Trophoblast cell (in vitro differentiated cells and primary cell): Measurements from ENCODE around the gene SYNE2.

ENCODE experiments used
- DNase-seq, 2 donors: peaks; one replicate each; pipeline ENCODE4 v3.0.0-alpha.2; 2016
- H2AFZ ChIP-seq: 2 replicates; pipeline ENCODE4 v1.6.1; 2013; ENCODE audit warnings: low read length, moderate library complexity, mild to moderate bottlenecking; ENCODE audit not compliant: insufficient read depth, poor library complexity
- H2AK5ac ChIP-seq: 2 replicates; pipeline ENCODE4 v1.6.1; 2013; ENCODE audit warnings: mild to moderate bottlenecking, low read length
- H2BK120ac ChIP-seq: 2 replicates; pipeline ENCODE4 v1.6.1; 2013; ENCODE audit warnings: low read length, mild to moderate bottlenecking, moderate library complexity; ENCODE audit not compliant: insufficient read depth, poor library complexity
- H2BK12ac ChIP-seq: 2 replicates; pipeline ENCODE4 v1.6.1; 2013; ENCODE audit warnings: mild to moderate bottlenecking, low read length, moderate library complexity
- H2BK5ac ChIP-seq: 2 replicates; pipeline ENCODE4 v1.6.1; 2013; ENCODE audit warnings: low read length, low read depth, moderate library complexity, mild to moderate bottlenecking; ENCODE audit not compliant: poor library complexity
- H3K14ac ChIP-seq: 2 replicates; pipeline ENCODE4 v1.6.1; 2013; ENCODE audit warnings: mild to moderate bottlenecking, low read length
- H3K18ac ChIP-seq: 2 replicates; pipeline ENCODE4 v1.6.1; 2013; ENCODE audit warnings: mild to moderate bottlenecking, low read length
- H3K23ac ChIP-seq: 2 replicates; pipeline ENCODE4 v1.6.1; 2013; ENCODE audit warnings: low read length
- H3K27ac ChIP-seq: 2 replicates; pipeline ENCODE4 v1.5.1; 2013; ENCODE audit warnings: low read depth, mild to moderate bottlenecking, inconsistent platforms, low read length, moderate library complexity
- H3K27me3 ChIP-seq: 2 replicates; pipeline ENCODE4 v1.6.1; 2013; ENCODE audit warnings: inconsistent platforms, mild to moderate bottlenecking, low read length, moderate library complexity; ENCODE audit not compliant: insufficient read depth
- H3K36me3 ChIP-seq, 2 experiments: 1 replicate in 1 of 2; 2 replicates in 1 of 2; pipeline ENCODE4 v1.6.1; 2013; ENCODE audit warnings: low read length in 2 of 2, mild to moderate bottlenecking in 2 of 2, moderate library complexity in 1 of 2; ENCODE audit not compliant: insufficient read depth in 2 of 2, control insufficient read depth in 1 of 2
- H3K4ac ChIP-seq: 2 replicates; pipeline ENCODE4 v1.6.1; 2013; ENCODE audit warnings: low read depth, mild to moderate bottlenecking, low read length, moderate library complexity
- H3K4me1 ChIP-seq, 2 experiments: 1 replicate in 1 of 2; 2 replicates in 1 of 2; pipeline ENCODE4 v1.6.1; 2013; ENCODE audit warnings: low read length in 2 of 2, mild to moderate bottlenecking in 2 of 2, moderate library complexity in 1 of 2; ENCODE audit not compliant: insufficient read depth in 2 of 2, control insufficient read depth in 1 of 2
- H3K4me2 ChIP-seq: 2 replicates; pipeline ENCODE4 v1.6.1; 2013; ENCODE audit warnings: inconsistent platforms, mild to moderate bottlenecking, low read length, moderate library complexity
- H3K4me3 ChIP-seq: 2 replicates; pipeline ENCODE4 v1.5.1; 2013; ENCODE audit warnings: mild to moderate bottlenecking, low read depth, low read length, inconsistent platforms
- H3K79me1 ChIP-seq: one replicate; pipeline ENCODE4 v1.6.1; 2013; ENCODE audit warnings: low read length
- H3K79me2 ChIP-seq: 2 replicates; pipeline ENCODE4 v1.6.1; 2013; ENCODE audit warnings: low read length, mild to moderate bottlenecking; ENCODE audit not compliant: control insufficient read depth, insufficient read depth, poor library complexity
- H3K9ac ChIP-seq: 2 replicates; pipeline ENCODE4 v1.6.1; 2013; ENCODE audit warnings: mild to moderate bottlenecking, low read length
- H3K9me3 ChIP-seq: 2 replicates; pipeline ENCODE4 v1.6.1; 2013; ENCODE audit warnings: low read depth, mild to moderate bottlenecking, control low read depth, inconsistent platforms, low read length; ENCODE audit not compliant: insufficient read depth
- H4K12ac ChIP-seq: 2 replicates; pipeline ENCODE4 v1.6.1; 2013; ENCODE audit warnings: low read depth, mild to moderate bottlenecking, low read length, moderate library complexity
- H4K8ac ChIP-seq: 2 replicates; pipeline ENCODE4 v1.6.1; 2013; ENCODE audit warnings: low read depth, mild to moderate bottlenecking, low read length, moderate library complexity
- H4K91ac ChIP-seq: one replicate; pipeline ENCODE4 v1.6.1; 2013; ENCODE audit warnings: low read depth, mild to moderate bottlenecking, low read length, moderate library complexity
- WGBS: extraction: QIAGEN DNeasy Blood & Tissue Kit; methylation state at CpG from one replicate; pipeline ENCODE4 v1.1.7; 2013; ENCODE audit warnings: missing lambda C conversion rate; ENCODE audit not compliant: insufficient read length, insufficient coverage; ENCODE audit errors: extremely low coverage; 5-methylcytosine and 5-hydroxymethylcytosine counted together

The SYNE2 gene

DNA sequence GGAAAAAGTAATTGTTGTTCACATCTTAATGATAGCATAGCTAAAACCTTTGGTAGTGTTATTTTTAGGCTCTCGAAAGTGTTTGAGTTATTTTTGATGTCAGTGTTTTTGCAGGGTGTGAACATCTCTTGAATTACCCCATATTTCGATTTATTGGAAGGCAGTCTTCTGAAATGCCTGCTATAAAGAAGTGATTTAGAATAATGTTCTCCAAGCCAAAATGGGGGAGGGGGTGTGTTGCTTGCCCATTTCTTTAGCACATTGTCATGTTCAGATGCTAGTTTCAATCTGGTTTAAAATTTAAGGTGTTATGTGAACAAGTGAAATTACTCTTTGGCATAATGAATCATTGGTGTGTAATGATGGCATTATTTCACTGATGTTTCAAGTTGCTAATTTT is 110.6 kb downstream of the SYNE2 start:
- no peaks in the 10 kb centered on the region for H3K79me2 ChIP-seq
- no peak overlapping the region for H4K12ac ChIP-seq
- no peak overlapping the region for H3K4me2 ChIP-seq
- no peak overlapping the region for H3K18ac ChIP-seq
- H3K27me3 ChIP-seq, result no peaks in the 10 kb centered on the region
- no peak overlapping the region for H2AK5ac ChIP-seq
- no peak for DNase-seq
- no peak overlapping the region for H2BK120ac ChIP-seq
- no peak overlapping the region for H3K23ac ChIP-seq
- H4K8ac ChIP-seq, result no peak overlapping the region
- no peak overlapping the region for H3K27ac ChIP-seq
- H3K9ac ChIP-seq, result no peak overlapping the region
- no peaks in the 10 kb centered on the region for H3K4me1 ChIP-seq
- peaks cover 0 to 2% of the 10 kb centered on the region in 2 experiments for H3K36me3 ChIP-seq
- no peaks in the 10 kb centered on the region for H3K79me1 ChIP-seq
- H3K4ac ChIP-seq, result no peak overlapping the region
- no peak overlapping the region for H2BK12ac ChIP-seq
- H3K9me3 ChIP-seq, result no peaks in the 10 kb centered on the region
- whole genome bisulfite sequencing, result no CpG with 5 or more reads among the region's 2 CpGs
- H2BK5ac ChIP-seq, result no peak overlapping the region
- no peak overlapping the region for H3K4me3 ChIP-seq
- no peak overlapping the region for H4K91ac ChIP-seq
- H2AFZ ChIP-seq, result no peak overlapping the region
- H3K14ac ChIP-seq, result no peak overlapping the region

DNA sequence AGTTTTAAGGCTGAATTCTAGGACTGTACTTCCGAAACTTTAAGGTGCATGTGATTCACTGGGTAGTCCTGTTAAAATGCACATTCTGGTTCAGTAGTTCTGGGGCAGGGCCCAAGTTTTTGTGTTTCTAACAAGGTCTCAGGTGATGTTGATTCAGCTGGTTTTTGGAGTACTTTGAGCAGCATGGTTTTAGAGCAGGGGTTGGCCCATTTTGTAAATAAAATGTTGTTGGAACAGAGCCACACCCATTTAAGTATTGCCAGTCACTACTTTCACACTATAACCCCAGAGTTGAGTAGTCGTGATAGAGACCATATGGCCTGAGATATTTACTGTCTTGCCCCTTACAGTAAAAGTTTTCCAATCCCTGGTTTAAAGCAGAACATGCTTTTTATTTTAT is 111.3 kb downstream of the SYNE2 start:
- no peak overlapping the region for H4K91ac ChIP-seq
- no peaks in the 10 kb centered on the region for H3K9me3 ChIP-seq
- no peak for DNase-seq
- no peak overlapping the region for H3K9ac ChIP-seq
- peaks cover 0 to 2% of the 10 kb centered on the region in 2 experiments for H3K36me3 ChIP-seq
- no peak overlapping the region for H3K14ac ChIP-seq
- H2BK120ac ChIP-seq, result no peak overlapping the region
- H2AK5ac ChIP-seq, result no peak overlapping the region
- H3K23ac ChIP-seq, result no peak overlapping the region
- H2AFZ ChIP-seq, result no peak overlapping the region
- H3K79me1 ChIP-seq, result no peaks in the 10 kb centered on the region
- H3K4me3 ChIP-seq, result no peak overlapping the region
- no peaks in the 10 kb centered on the region for H3K27me3 ChIP-seq
- no peak overlapping the region for H4K8ac ChIP-seq
- H3K4me2 ChIP-seq, result no peak overlapping the region
- no CpG with 5 or more reads among the region's 2 CpGs for WGBS
- no peak overlapping the region for H2BK5ac ChIP-seq
- no peaks in the 10 kb centered on the region for H3K4me1 ChIP-seq
- no peak overlapping the region for H2BK12ac ChIP-seq
- H4K12ac ChIP-seq, result no peak overlapping the region
- no peak overlapping the region for H3K27ac ChIP-seq
- H3K4ac ChIP-seq, result no peak overlapping the region
- H3K18ac ChIP-seq, result no peak overlapping the region
- H3K79me2 ChIP-seq, result no peaks in the 10 kb centered on the region

DNA sequence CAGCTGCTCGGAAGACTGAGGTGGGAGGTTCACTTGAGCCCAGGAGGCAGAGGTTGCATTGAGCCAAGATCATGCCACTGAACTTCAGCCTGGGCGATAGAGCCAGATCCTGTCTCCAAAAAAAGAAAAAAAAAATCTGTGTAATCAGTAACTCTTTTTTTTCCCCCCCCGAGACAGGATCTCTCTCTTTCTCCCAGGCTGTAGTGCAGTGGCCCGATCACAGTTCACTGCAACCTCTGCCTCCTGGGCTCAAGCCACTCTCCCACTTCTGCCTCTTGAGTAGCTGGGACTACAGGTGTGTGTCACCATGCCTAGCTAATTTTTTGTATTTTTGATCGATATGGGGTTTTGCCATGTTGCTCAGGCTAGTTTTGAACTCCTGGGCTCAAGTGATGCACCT is 113.6 kb downstream of the SYNE2 start:
- no peak overlapping the region for H4K12ac ChIP-seq
- H3K27ac ChIP-seq, result no peak overlapping the region
- WGBS, result no CpG with 5 or more reads among the region's 5 CpGs

DNA sequence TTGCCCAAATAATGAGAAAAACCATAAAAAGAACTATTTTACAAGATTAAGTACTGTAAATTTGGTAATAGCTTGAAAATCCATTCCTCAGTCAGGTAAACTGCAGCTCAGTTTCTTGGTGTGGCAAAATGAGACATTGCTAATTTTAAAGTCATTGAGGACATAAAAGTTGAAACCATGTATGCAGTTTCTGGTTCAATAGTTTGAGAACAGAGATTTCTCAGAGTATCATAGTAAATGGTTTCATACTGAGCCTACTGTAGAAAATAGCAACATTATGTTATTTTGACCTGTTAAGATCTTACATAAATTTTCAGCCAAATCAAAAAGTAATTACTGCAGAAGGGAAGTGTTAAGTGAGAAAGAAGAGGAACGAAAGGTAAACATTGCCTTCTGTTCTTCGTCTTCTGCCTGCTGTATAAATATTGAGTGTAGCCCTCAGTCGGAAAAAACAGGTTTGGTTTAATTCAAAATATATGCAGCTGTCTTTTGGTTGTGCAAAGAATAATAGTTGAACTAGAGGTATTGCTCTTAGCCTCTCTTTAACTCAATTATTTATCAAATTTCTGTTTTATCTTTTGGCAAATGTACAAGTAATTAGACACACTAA is 119.6 kb downstream of the SYNE2 start:
- no CpG with 5 or more reads among the region's 3 CpGs for WGBS
- no peak overlapping the region for H2BK12ac ChIP-seq

More for the DNA sequence above, 113.6 kb downstream of the SYNE2 start:
- H4K8ac ChIP-seq, result no peak overlapping the region
- no peak overlapping the region for H3K4ac ChIP-seq
- H3K79me2 ChIP-seq, result no peaks in the 10 kb centered on the region
- no peaks in the 10 kb centered on the region for H3K9me3 ChIP-seq
- H2BK120ac ChIP-seq, result no peak overlapping the region
- no peak overlapping the region for H4K91ac ChIP-seq
- H3K23ac ChIP-seq, result no peak overlapping the region
- H3K18ac ChIP-seq, result no peak overlapping the region
- no peak overlapping the region for H2BK5ac ChIP-seq
- H3K4me2 ChIP-seq, result no peak overlapping the region
- H3K14ac ChIP-seq, result no peak overlapping the region
- no peak overlapping the region for H2BK12ac ChIP-seq
- no peak overlapping the region for H2AFZ ChIP-seq
- no peak for DNase-seq
- H3K4me1 ChIP-seq, result no peaks in the 10 kb centered on the region
- H2AK5ac ChIP-seq, result no peak overlapping the region
- no peak overlapping the region for H3K4me3 ChIP-seq
- no peaks in the 10 kb centered on the region for H3K79me1 ChIP-seq
- H3K36me3 ChIP-seq, result peaks cover 2 to 4% of the 10 kb centered on the region in 2 experiments
- H3K27me3 ChIP-seq, result no peaks in the 10 kb centered on the region
- no peak overlapping the region for H3K9ac ChIP-seq

More for the DNA sequence above, 119.6 kb downstream of the SYNE2 start:
- H3K14ac ChIP-seq, result no peak overlapping the region
- H3K79me2 ChIP-seq, result no peaks in the 10 kb centered on the region
- H3K4ac ChIP-seq, result no peak overlapping the region
- no peak overlapping the region for H4K12ac ChIP-seq
- H3K18ac ChIP-seq, result no peak overlapping the region
- no peak overlapping the region for H3K27ac ChIP-seq
- H3K9ac ChIP-seq, result no peak overlapping the region
- H3K23ac ChIP-seq, result no peak overlapping the region
- peaks cover 2 to 7% of the 10 kb centered on the region in 2 experiments for H3K36me3 ChIP-seq
- no peaks in the 10 kb centered on the region for H3K4me1 ChIP-seq
- no peak overlapping the region for H2AK5ac ChIP-seq
- no peak overlapping the region for H4K91ac ChIP-seq
- H4K8ac ChIP-seq, result no peak overlapping the region
- no peak overlapping the region for H2BK5ac ChIP-seq
- no peak overlapping the region for H2AFZ ChIP-seq
- H3K9me3 ChIP-seq, result no peaks in the 10 kb centered on the region
- H3K79me1 ChIP-seq, result no peaks in the 10 kb centered on the region
- H3K4me2 ChIP-seq, result no peak overlapping the region
- H3K4me3 ChIP-seq, result no peak overlapping the region
- DNase-seq, result no peak
- no peak overlapping the region for H2BK120ac ChIP-seq
- H3K27me3 ChIP-seq, result no peaks in the 10 kb centered on the region
